Lung (tissue), 12 donors: ENCODE measurements around the gene FRYL. TPM values are rescaled to one million over a fixed set of nuclear protein-coding genes. Genes with fewer than 3 reads are reported as not detected.

Experiments used
- ATAC-seq: fragments of 200-7000 bp; cut with Tn5 transposase; one replicate; pipeline ENCODE4 v1.9.1; 2020; ENCODE audit warnings: moderate number of reproducible peaks; ENCODE audit not compliant: insufficient read depth, low FRiP score
- DNase-seq, 3 donors: peaks; one replicate each; pipeline ENCODE4 v3.0.0-alpha.2; 2013 to 2017
- H3K27ac ChIP-seq, 2 donors: one replicate each; pipeline ENCODE4 v1.5.1; 2013; ENCODE audit warnings: mild to moderate bottlenecking in 2 of 2, moderate library complexity in 2 of 2, control low read depth in 1 of 2, inconsistent platforms in 1 of 2, low read depth in 1 of 2, low read length in 1 of 2
- H3K27me3 ChIP-seq, 3 donors: one replicate each; pipeline ENCODE4 v1.5.1; 2013; ENCODE audit warnings: low read length in 2 of 3; ENCODE audit not compliant: control insufficient read depth in 3 of 3, insufficient read depth in 3 of 3
- H3K36me3 ChIP-seq, 4 donors: one replicate each; pipeline ENCODE4 v1.5.1; 2013; ENCODE audit warnings: low read length in 4 of 4, mild to moderate bottlenecking in 1 of 4, moderate library complexity in 1 of 4; ENCODE audit not compliant: control insufficient read depth in 4 of 4, insufficient read depth in 4 of 4
- H3K4me1 ChIP-seq, 5 donors: one replicate each; pipeline ENCODE4 v1.5.1; 2013; ENCODE audit warnings: low read length in 5 of 5, mild to moderate bottlenecking in 2 of 5, moderate library complexity in 1 of 5; ENCODE audit not compliant: control insufficient read depth in 5 of 5, insufficient read depth in 5 of 5
- H3K4me3 ChIP-seq: one replicate; pipeline ENCODE4 v1.5.1; 2013; ENCODE audit warnings: mild to moderate bottlenecking, control low read depth, moderate library complexity
- H3K9ac ChIP-seq, 2 donors: one replicate each; pipeline ENCODE4 v1.5.1; 2013; ENCODE audit warnings: low read length in 2 of 2, control low read depth in 1 of 2; ENCODE audit not compliant: insufficient read depth in 1 of 2
- H3K9me3 ChIP-seq, 4 donors: one replicate each; pipeline ENCODE4 v1.5.1; 2013; ENCODE audit warnings: low read length in 3 of 4, mild to moderate bottlenecking in 1 of 4, moderate library complexity in 1 of 4; ENCODE audit not compliant: control insufficient read depth in 4 of 4, insufficient read depth in 3 of 4
- WGBS, 2 donors: extraction: QIAGEN DNeasy Blood & Tissue Kit; methylation state at CpG; one replicate each; pipeline ENCODE4 v1.1.7; 2013; 5-methylcytosine and 5-hydroxymethylcytosine counted together
- polyA plus RNA-seq, 2 donors: library from polyadenylated mRNA; stranded (reverse); fragments of 200-250 nt; gene quantifications; one replicate each; pipeline ENCODE4 v1.2.1, GENCODE V29; 2013
- total RNA-seq, 2 donors: library from RNA; depleted of rRNA in 1 of 2; stranded (reverse); fragments of >200 nt in 1 of 2; gene quantifications; one replicate each; pipeline ENCODE4 v1.2.1, GENCODE V29; 2014 to 2021
- TF ChIP-seq, protein P1 (sequence below): IDR thresholded peaks from 2 replicates; pipeline ENCODE4 v1.5.1; 2012; ENCODE audit warnings: mild to moderate bottlenecking; ENCODE audit errors: control extremely low read depth, extremely low read depth
- donor health status: control.
- donor health status: control.
- donor health status: Bipolar disorder and iron deficiency.
- donor health status: healthy.
- donor health status: DM: yes; HTN: yes; CAD: no.

The FRYL gene
- total and polyA plus RNA-seq, 4 donors: 12.6 to 188 (median 31.7) TPM

DNA sequence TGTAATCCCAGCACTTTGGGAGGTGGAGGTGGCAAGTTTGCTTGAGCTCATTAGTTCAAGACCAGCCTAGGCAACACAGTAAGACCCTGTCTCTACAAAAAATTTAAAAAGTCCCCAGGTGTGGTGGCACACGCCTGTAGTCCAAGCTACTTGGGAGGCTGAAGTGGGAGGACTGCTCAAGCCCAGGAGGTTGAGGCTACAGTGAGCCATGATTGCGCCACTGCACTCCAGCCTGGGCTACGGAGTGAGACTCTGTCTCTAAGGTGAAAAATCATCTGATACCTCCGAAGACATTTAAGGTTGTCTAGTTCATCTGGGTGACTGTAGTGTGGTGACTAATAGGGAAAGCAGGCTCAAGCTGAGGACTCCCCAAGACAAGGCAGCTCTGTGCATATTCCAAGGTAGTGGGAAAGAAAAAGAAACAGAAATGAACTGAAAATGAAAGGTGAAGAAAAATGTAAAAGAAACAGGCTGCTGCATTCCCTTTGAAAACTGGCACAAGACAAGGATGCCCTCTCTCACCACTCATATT, 23.3 kb downstream of the FRYL start:
- H3K27ac ChIP-seq: no peak overlapping the region
- WGBS, 2 donors: 83 to 97% methylated on average over 4 of the region's 4 CpGs
- no peak for ATAC-seq

DNA sequence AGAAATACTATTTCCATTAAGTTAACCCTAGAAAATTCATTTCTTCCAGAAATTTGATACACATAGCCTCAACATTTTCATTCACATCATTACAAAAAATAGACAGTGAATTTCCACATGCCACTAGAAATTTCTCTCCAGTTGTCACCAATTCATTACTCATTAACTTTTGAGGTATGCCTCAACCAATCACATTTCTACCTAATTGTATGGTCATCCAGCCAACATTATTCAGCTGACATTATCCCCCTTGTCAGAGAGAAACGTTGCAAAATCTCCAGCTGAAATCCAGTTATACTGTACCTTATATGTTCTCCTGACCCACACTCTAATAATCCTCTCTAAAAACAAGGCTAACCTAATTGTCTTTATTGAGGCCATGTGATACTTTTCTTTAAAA, 24.8 kb downstream of the FRYL start:
- ATAC-seq (no peak), DNase-seq (no peak)
- no peaks in the 10 kb centered on the region for H3K36me3 ChIP-seq
- H3K9me3 ChIP-seq: no peaks in the 10 kb centered on the region
- H3K4me1 ChIP-seq: peaks cover 0 to 11% (median 5%) of the 10 kb centered on the region in 5 donors
- H3K4me3 ChIP-seq: no peak overlapping the region
- TF ChIP-seq, protein P1, sequence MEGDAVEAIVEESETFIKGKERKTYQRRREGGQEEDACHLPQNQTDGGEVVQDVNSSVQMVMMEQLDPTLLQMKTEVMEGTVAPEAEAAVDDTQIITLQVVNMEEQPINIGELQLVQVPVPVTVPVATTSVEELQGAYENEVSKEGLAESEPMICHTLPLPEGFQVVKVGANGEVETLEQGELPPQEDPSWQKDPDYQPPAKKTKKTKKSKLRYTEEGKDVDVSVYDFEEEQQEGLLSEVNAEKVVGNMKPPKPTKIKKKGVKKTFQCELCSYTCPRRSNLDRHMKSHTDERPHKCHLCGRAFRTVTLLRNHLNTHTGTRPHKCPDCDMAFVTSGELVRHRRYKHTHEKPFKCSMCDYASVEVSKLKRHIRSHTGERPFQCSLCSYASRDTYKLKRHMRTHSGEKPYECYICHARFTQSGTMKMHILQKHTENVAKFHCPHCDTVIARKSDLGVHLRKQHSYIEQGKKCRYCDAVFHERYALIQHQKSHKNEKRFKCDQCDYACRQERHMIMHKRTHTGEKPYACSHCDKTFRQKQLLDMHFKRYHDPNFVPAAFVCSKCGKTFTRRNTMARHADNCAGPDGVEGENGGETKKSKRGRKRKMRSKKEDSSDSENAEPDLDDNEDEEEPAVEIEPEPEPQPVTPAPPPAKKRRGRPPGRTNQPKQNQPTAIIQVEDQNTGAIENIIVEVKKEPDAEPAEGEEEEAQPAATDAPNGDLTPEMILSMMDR: no peak
- no peak overlapping the region for H3K9ac ChIP-seq
- 57 to 70% methylated on average over 1 of the region's 1 CpG for WGBS, 2 donors
- no peaks in the 10 kb centered on the region for H3K27me3 ChIP-seq
- H3K27ac ChIP-seq: no peak overlapping the region

More for the DNA sequence above, 23.3 kb downstream of the FRYL start:
- no peak for DNase-seq
- Histone ChIP-seq H3K36me3 (no peaks in the 10 kb centered on the region), H3K9ac (no peak overlapping the region), H3K4me1 (peaks cover 0 to 10% (median 7%) of the 10 kb centered on the region in 5 donors), H3K4me3 (no peak overlapping the region), H3K27me3 (no peaks in the 10 kb centered on the region), H3K9me3 (no peaks in the 10 kb centered on the region)
- TF ChIP-seq, protein P1: no peak

DNA sequence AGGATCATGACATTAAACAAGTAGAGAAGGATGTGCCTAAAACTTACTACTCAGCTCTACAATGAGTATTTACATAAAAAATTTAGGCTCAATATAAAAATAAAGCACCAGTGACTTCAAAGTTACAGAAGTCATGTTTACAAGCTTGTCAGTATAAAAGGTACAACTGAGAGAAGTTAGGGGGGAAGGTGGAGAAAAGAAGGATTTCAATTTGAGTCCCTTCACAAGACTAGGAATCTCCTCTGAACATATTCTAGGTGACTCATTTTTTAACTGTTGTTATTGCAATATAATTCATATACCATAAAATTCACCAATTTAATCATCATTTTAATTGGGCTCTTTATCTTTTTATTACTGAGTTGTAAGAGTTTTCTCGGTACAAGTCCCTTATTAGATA, 26.9 kb downstream of the FRYL start:
- no peak for DNase-seq
- H3K9me3 ChIP-seq: no peaks in the 10 kb centered on the region
- 92 to 93% methylated on average over 1 of the region's 1 CpG for WGBS, 2 donors
- no peak for ATAC-seq
- H3K4me3 ChIP-seq: no peak overlapping the region
- H3K9ac ChIP-seq: no peak overlapping the region
- peak overlapping the region in 1 of 2 donors; percentile 45 for H3K27ac ChIP-seq
- no peaks in the 10 kb centered on the region for H3K27me3 ChIP-seq
- TF ChIP-seq, protein P1: no peak
- H3K36me3 ChIP-seq: peaks cover 0 to 3% (median 0%) of the 10 kb centered on the region in 4 donors
- peaks cover 0 to 19% (median 10%) of the 10 kb centered on the region in 5 donors for H3K4me1 ChIP-seq

DNA sequence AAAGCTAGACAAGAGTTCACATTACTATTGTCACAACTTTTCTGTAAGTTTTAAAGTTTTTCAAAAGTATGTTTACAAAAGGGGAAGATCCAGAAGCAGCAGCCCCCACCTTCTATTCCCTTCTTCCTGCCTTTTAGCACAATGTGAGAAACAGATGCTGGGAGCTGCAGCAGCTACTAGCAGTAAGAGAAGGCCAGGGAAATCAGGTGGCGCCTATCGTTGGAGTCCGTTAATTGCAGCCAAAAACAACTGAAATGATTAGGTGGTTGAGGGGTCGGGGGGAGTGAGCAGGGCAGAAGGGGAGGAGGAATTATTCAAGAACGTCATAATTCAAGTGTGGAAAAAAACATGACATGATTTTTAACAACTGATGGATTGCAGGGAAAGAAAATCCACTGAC, 27.4 kb downstream of the FRYL start:
- TF ChIP-seq, protein P1: no peak
- Histone ChIP-seq H3K4me3 (no peak overlapping the region), H3K36me3 (peaks cover 0 to 3% (median 0%) of the 10 kb centered on the region in 4 donors), H3K4me1 (peaks cover 0 to 19% (median 10%) of the 10 kb centered on the region in 5 donors), H3K9me3 (no peaks in the 10 kb centered on the region), H3K9ac (no peak overlapping the region), H3K27ac (peak overlapping the region in 1 of 2 donors; percentile 45), H3K27me3 (no peaks in the 10 kb centered on the region)
- ATAC-seq (no peak), DNase-seq (peak; percentile 15 to 55 (median 23))
- 15 to 28% methylated on average over 5 of the region's 5 CpGs for WGBS, 2 donors
